IMR-90 (cell line): ENCODE measurements around the gene KICS2. TPM values are rescaled to one million over a fixed set of nuclear protein-coding genes. Genes with fewer than 3 reads are reported as not detected.

Experiments used
- ATAC-seq: fragments of 200-7000 bp; cut with Tn5 transposase; 2 replicates; pipeline ENCODE4 v1.9.1; 2020; ENCODE audit warnings: low read depth, mild to moderate bottlenecking, moderate library complexity
- BruUV-seq: library from RNA; stranded (reverse); fragments of 400-500 nt; replicated peaks from 2 replicates; lab custom pipeline; 2021; lab: Mats Ljungman, UMichigan
- CTCF ChIA-PET: fragments of 300-600 bp; formaldehyde crosslinking; extraction: SDS; loops from one replicate; lab custom pipeline; 2021; ENCODE audit warnings: antibody characterized with exemption; lab: Yijun Ruan, JAX
- POLR2A ChIA-PET: fragments of 300-600 bp; sonication (Branson Sonifier 250); formaldehyde crosslinking; loops from one replicate; lab custom pipeline; 2022; ENCODE audit warnings: antibody characterized with exemption; ENCODE audit not compliant: unreplicated experiment; lab: Charles Lee
- DNase-seq: peaks from one replicate; pipeline ENCODE4 v3.0.0; 2013
- H2AFZ ChIP-seq: replicated peaks from 2 replicates; pipeline ENCODE3; 2013; ENCODE audit warnings: low read length, mild to moderate bottlenecking; ENCODE audit not compliant: poor library complexity
- H2AK5ac ChIP-seq: 2 replicates; pipeline ENCODE4 v1.6.1; 2013; ENCODE audit warnings: low read depth, low read length, inconsistent platforms
- H2AK9ac ChIP-seq: replicated peaks from 2 replicates; pipeline ENCODE3; 2013; ENCODE audit warnings: mild to moderate bottlenecking, low read depth, low read length, moderate library complexity; ENCODE audit not compliant: poor library complexity
- H2BK120ac ChIP-seq: 2 replicates; pipeline ENCODE4 v1.6.1; 2013; ENCODE audit warnings: low read depth, low read length, inconsistent platforms
- H2BK15ac ChIP-seq: 3 replicates; pipeline ENCODE4 v1.6.1; 2013; ENCODE audit warnings: low read depth, low read length, inconsistent platforms
- H2BK20ac ChIP-seq: 2 replicates; pipeline ENCODE4 v1.6.1; 2013; ENCODE audit warnings: low read depth, mild to moderate bottlenecking, inconsistent platforms, low read length, moderate library complexity
- H2BK5ac ChIP-seq: 2 replicates; pipeline ENCODE4 v1.6.1; 2013; ENCODE audit warnings: mild to moderate bottlenecking, low read depth, low read length, inconsistent platforms; ENCODE audit not compliant: poor library complexity, severe bottlenecking
- H3K14ac ChIP-seq: replicated peaks from 2 replicates; pipeline ENCODE4 v1.6.1; 2013; ENCODE audit warnings: low read depth, low read length, inconsistent platforms
- H3K18ac ChIP-seq: 2 replicates; pipeline ENCODE4 v1.6.1; 2013; ENCODE audit warnings: low read depth, low read length, control low read depth
- H3K23ac ChIP-seq: 2 replicates; pipeline ENCODE4 v1.6.1; 2013; ENCODE audit warnings: low read depth, low read length, inconsistent platforms
- H3K27ac ChIP-seq: 2 replicates; pipeline ENCODE4 v1.5.1; 2013; ENCODE audit warnings: mild to moderate bottlenecking, control low read depth, low read length; ENCODE audit not compliant: insufficient read depth
- H3K27me3 ChIP-seq: 2 replicates; pipeline ENCODE4 v1.6.1; 2013; ENCODE audit warnings: low read length; ENCODE audit not compliant: control insufficient read depth, insufficient read depth
- H3K36me3 ChIP-seq: 2 replicates; pipeline ENCODE4 v1.6.1; 2013; ENCODE audit warnings: low read length, mixed read lengths; ENCODE audit not compliant: control insufficient read depth, insufficient read depth
- H3K4ac ChIP-seq: 2 replicates; pipeline ENCODE4 v1.6.1; 2013; ENCODE audit warnings: low read depth, low read length, inconsistent platforms
- H3K4me1 ChIP-seq: 2 replicates; pipeline ENCODE4 v1.6.1; 2013; ENCODE audit warnings: low read length, mixed read lengths; ENCODE audit not compliant: control insufficient read depth, insufficient read depth
- H3K4me2 ChIP-seq: 2 replicates; pipeline ENCODE4 v1.6.1; 2013; ENCODE audit warnings: low read depth, mild to moderate bottlenecking, control low read depth, low read length, moderate library complexity
- H3K4me3 ChIP-seq: 2 replicates; pipeline ENCODE4 v1.5.1; 2013; ENCODE audit warnings: low read depth, mild to moderate bottlenecking, control low read depth, low read length, moderate library complexity; ENCODE audit not compliant: insufficient read depth
- H3K56ac ChIP-seq: 2 replicates; pipeline ENCODE4 v1.6.1; 2013; ENCODE audit warnings: low read length, inconsistent platforms; ENCODE audit not compliant: insufficient read depth; ENCODE audit errors: extremely low read depth
- H3K79me1 ChIP-seq, 2 experiments: 2 replicates each; pipeline ENCODE4 v1.6.1; 2013; ENCODE audit warnings: low read length in 2 of 2, inconsistent platforms in 1 of 2, low read depth in 1 of 2
- H3K9ac ChIP-seq: 2 replicates; pipeline ENCODE4 v1.6.1; 2013; ENCODE audit warnings: low read depth, low read length, control low read depth
- H3K9me1 ChIP-seq: 2 replicates; pipeline ENCODE4 v1.6.1; 2013; ENCODE audit warnings: low read length, inconsistent platforms; ENCODE audit not compliant: insufficient read depth
- H3K9me3 ChIP-seq: 2 replicates; pipeline ENCODE4 v1.6.1; 2013; ENCODE audit warnings: low read length; ENCODE audit not compliant: control insufficient read depth, insufficient read depth
- H4K20me1 ChIP-seq: 2 replicates; pipeline ENCODE4 v1.6.1; 2013; ENCODE audit warnings: low read length, inconsistent platforms; ENCODE audit not compliant: insufficient read depth
- H4K5ac ChIP-seq: 2 replicates; pipeline ENCODE4 v1.6.1; 2013; ENCODE audit warnings: mild to moderate bottlenecking, low read depth, low read length, control low read depth
- H4K8ac ChIP-seq, 2 experiments: 2 replicates each; pipeline ENCODE4 v1.6.1; 2013; ENCODE audit warnings: low read depth in 2 of 2, low read length in 2 of 2, control low read depth in 1 of 2, inconsistent platforms in 1 of 2
- H4K91ac ChIP-seq: 2 replicates; pipeline ENCODE4 v1.6.1; 2013; ENCODE audit warnings: low read depth, low read length, inconsistent platforms; ENCODE audit not compliant: insufficient read depth
- BHLHE40 ChIP-seq: fragments of 150-350 bp; IDR thresholded peaks from 2 replicates; pipeline ENCODE4 v1.6.1; 2016; ENCODE audit warnings: mild to moderate bottlenecking, low read depth, low read length
- CEBPB ChIP-seq: IDR thresholded peaks from 2 replicates; pipeline ENCODE4 v1.6.1; 2012; ENCODE audit warnings: low read depth, low read length, improper control_type of control experiment
- NFE2L2 ChIP-seq: fragments of 150-350 bp; IDR thresholded peaks from 2 replicates; pipeline ENCODE4 v1.6.1; 2016; ENCODE audit warnings: low read depth, mild to moderate bottlenecking, low read length
- POLR2A ChIP-seq: IDR thresholded peaks from 2 replicates; pipeline ENCODE4 v1.6.1; 2012; ENCODE audit warnings: mild to moderate bottlenecking, low read depth, low read length
- RCOR1 ChIP-seq: IDR thresholded peaks from 2 replicates; pipeline ENCODE4 v1.6.1; 2012; ENCODE audit warnings: mild to moderate bottlenecking, low read length, improper control_type of control experiment; ENCODE audit not compliant: insufficient replicate concordance
- SMC3 ChIP-seq: fragments of 150-350 bp; IDR thresholded peaks from 2 replicates; pipeline ENCODE4 v1.6.1; 2016; ENCODE audit warnings: low read depth, mild to moderate bottlenecking, antibody characterized with exemption, low read length, moderate library complexity
- USF2 ChIP-seq: fragments of 150-350 bp; IDR thresholded peaks from 2 replicates; pipeline ENCODE4 v1.6.1; 2017; ENCODE audit warnings: mild to moderate bottlenecking, antibody characterized with exemption, low read length, low read depth
- WGBS, 2 experiments: methylation state at CpG; one replicate each; pipeline versions ENCODE4 v1.1.5 to v1.1.7; 2013; ENCODE audit warnings: missing lambda C conversion rate in 2 of 2; ENCODE audit not compliant: insufficient read length in 1 of 2; ENCODE audit errors: extremely low coverage in 2 of 2; 5-methylcytosine and 5-hydroxymethylcytosine counted together
- dilution Hi-C: fragments of 300-500 bp; cut with HindIII; formaldehyde crosslinking; loops from one replicate; pipeline ENCODE4 v1.14.3; 2018; ENCODE audit warnings: low sequenced_read_pairs; ENCODE audit not compliant: unreplicated experiment
- in situ Hi-C: fragments of 300-500 bp; cut with MboI; formaldehyde crosslinking; loops from 3 replicates; pipeline ENCODE4 v1.14.3; 2019; ENCODE audit warnings: low sequenced_read_pairs, inconsistent platforms, mixed read lengths
- intact Hi-C: fragments of 100-400 bp; cut with micrococcal nuclease; formaldehyde crosslinking; loops from 2 replicates; pipeline ENCODE4 v1.10.0; 2022
- polyA plus RNA-seq, 3 experiments: library from polyadenylated mRNA; depleted of rRNA; stranded (reverse); fragments of >200 nt; gene quantifications; 2 replicates each; pipeline ENCODE4 v1.2.3, GENCODE V29; 2012; ENCODE audit warnings: low replicate concordance in 1 of 3
- total RNA-seq: library from RNA; depleted of rRNA; stranded (reverse); fragments of >200 nt; gene quantifications from 2 replicates; pipeline ENCODE4 v1.2.3, GENCODE V29; 2012
- TF ChIP-seq, protein P1 (sequence below): fragments of 150-350 bp; IDR thresholded peaks from 2 replicates; pipeline ENCODE4 v1.6.1; 2016; ENCODE audit warnings: low read depth, mild to moderate bottlenecking, low read length, moderate library complexity, borderline replicate concordance

KICS2 gene
- total and polyA plus RNA-seq, 2 of the 4 experiments (the other 2 are of a cell fraction), result 2.4 to 6.1 TPM

DNA sequence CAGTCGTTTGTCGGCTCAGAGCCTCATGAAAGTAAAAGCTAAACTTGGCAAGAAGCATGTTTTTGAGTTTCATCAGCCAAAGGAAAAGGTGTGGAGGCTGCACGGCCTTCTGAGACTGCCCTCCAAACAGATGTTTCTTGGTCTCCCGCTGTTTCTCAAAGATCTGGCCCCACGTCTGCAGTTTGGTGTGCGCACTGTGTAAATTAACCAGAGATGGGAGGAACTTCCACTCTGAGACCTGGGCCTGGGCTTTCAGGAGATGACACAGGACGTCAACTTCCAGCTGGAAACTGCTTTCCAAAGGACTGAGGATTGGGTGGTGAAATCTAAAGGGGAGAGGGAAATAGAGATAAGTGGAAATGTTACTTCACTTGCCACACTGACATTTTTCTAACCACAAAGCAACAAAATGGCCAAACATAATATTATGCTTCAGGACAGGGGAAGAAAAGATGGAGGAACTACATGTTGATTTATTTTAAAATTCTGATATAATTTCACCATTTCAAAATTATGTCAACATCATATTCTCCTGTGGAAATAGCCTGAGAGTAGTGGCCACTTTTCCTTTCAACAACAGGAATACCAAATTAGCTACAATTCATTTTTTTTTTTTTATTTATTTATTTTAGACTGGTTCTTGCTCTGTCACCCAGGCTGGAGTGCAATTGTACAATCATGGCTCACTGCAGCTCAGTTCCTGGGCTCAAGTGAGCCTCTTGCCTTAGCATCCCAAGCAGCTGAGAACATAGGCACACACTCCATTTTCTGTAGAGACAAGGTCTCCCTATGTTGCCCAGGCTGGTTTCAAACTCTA, 27.6 kb downstream of the KICS2 start:
- 96% methylated on average over 4 of the region's 7 CpGs; no CpG with 5 or more reads in 1 of the 2 experiments for WGBS, 2 experiments
- Histone ChIP-seq H3K4me3 (no peak overlapping the region), H3K4me2 (no peak overlapping the region), H3K56ac (no peak overlapping the region), H3K9me3 (no peaks in the 10 kb centered on the region), H3K9me1 (no peaks in the 10 kb centered on the region), H3K27ac (no peak overlapping the region), H2BK120ac (no peak overlapping the region), H4K8ac (0 out of 4 replicates have a peak overlapping the region, but pooled peaks of 1 of the 2 experiments have one; percentile 4), H3K23ac (no peak overlapping the region), H2BK5ac (no peak overlapping the region), H3K9ac (no peak overlapping the region), H3K18ac (no peak overlapping the region), H3K4ac (no peak overlapping the region), H4K5ac (no peak overlapping the region), H3K79me1 (no peaks in the 10 kb centered on the region), H3K27me3 (no peaks in the 10 kb centered on the region), H4K91ac (no peak overlapping the region), H2AK9ac (no peak overlapping the region), H2AK5ac (no peak overlapping the region; the same call in 1 of the 2 replicates), H2BK20ac (peak overlapping the region; percentile 9; the same call in 1 of the 2 replicates), H2AFZ (peak overlapping the region; percentile 19), H3K36me3 (peaks cover 2% of the 10 kb centered on the region; the same call in 1 of the 2 replicates), H2BK15ac (0 out of 3 replicates have a peak overlapping the region, but pooled peaks have one; percentile 18), H3K14ac (0 out of 2 replicates have a peak overlapping the region, but pooled peaks have one; percentile 25), H4K20me1 (no peaks in the 10 kb centered on the region), H3K4me1 (peaks cover 3% of the 10 kb centered on the region)
- in situ Hi-C loops (no loop called here), intact Hi-C loops (no loop called here), dilution Hi-C loops (no loop called here)
- DNase-seq (no peak), ATAC-seq (no peak)
- TF ChIP-seq CEBPB (no peak), BHLHE40 (no peak), SMC3 (no peak), RCOR1 (no peak), POLR2A (no peak), USF2 (no peak), NFE2L2 (no peak)
- TF ChIP-seq, protein P1, sequence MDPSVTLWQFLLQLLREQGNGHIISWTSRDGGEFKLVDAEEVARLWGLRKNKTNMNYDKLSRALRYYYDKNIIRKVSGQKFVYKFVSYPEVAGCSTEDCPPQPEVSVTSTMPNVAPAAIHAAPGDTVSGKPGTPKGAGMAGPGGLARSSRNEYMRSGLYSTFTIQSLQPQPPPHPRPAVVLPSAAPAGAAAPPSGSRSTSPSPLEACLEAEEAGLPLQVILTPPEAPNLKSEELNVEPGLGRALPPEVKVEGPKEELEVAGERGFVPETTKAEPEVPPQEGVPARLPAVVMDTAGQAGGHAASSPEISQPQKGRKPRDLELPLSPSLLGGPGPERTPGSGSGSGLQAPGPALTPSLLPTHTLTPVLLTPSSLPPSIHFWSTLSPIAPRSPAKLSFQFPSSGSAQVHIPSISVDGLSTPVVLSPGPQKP, result no peak
- ChIA-PET CTCF (interaction anchor here (0.6 to 0.7 kb wide), 3 partner anchors 27 to 116 kb away, joined by 3 read pairs; partner anchors contain the start of gene KICS2), POLR2A (no interaction called here)
- no TSS peak for BruUV-seq
